Small intestine (tissue), 7 donors: ENCODE data around the gene TAPBPL. TPM values are rescaled to one million over a fixed set of nuclear protein-coding genes. Genes with fewer than 3 reads are reported as not detected.
"Not testable (repeated sequence)": the region's sequence is repeated elsewhere in the genome, so short reads cannot be mapped to it uniquely, and the experiment has no call there.

Experiments
- DNase-seq, 2 donors: peaks; one replicate each; pipeline versions ENCODE4 v3.0.0 to v3.0.0-alpha.2; 2013
- FAIRE-seq: peaks from 2 replicates; lab custom pipeline; 2012; peaks lifted over from hg19 to GRCh38; lab: Jason Lieb, UNC
- H3K27ac ChIP-seq, 3 donors: one replicate each; pipeline ENCODE4 v1.5.1; 2013; ENCODE audit warnings: low read length in 2 of 3, mild to moderate bottlenecking in 2 of 3, control low read depth in 1 of 3, inconsistent platforms in 1 of 3, low read depth in 1 of 3, moderate library complexity in 1 of 3
- H3K27me3 ChIP-seq, 3 donors: one replicate each; pipeline ENCODE4 v1.6.1; 2013; ENCODE audit warnings: low read length in 3 of 3, inconsistent platforms in 1 of 3; ENCODE audit not compliant: control insufficient read depth in 3 of 3, insufficient read depth in 3 of 3
- H3K36me3 ChIP-seq, 3 donors: one replicate each; pipeline ENCODE4 v1.6.1; 2013; ENCODE audit warnings: low read length in 3 of 3, inconsistent platforms in 1 of 3, low read depth in 1 of 3, mild to moderate bottlenecking in 1 of 3, moderate library complexity in 1 of 3; ENCODE audit not compliant: control insufficient read depth in 3 of 3, insufficient read depth in 2 of 3
- H3K4me1 ChIP-seq, 3 donors: one replicate each; pipeline ENCODE4 v1.6.1; 2013; ENCODE audit warnings: low read length in 2 of 3, inconsistent platforms in 1 of 3, low read depth in 1 of 3, mild to moderate bottlenecking in 1 of 3, moderate library complexity in 1 of 3; ENCODE audit not compliant: control insufficient read depth in 3 of 3, insufficient read depth in 2 of 3
- H3K4me3 ChIP-seq, 3 donors: one replicate each; pipeline ENCODE4 v1.5.1; 2013; ENCODE audit warnings: low read length in 3 of 3, control low read depth in 1 of 3, inconsistent platforms in 1 of 3, low read depth in 1 of 3, mild to moderate bottlenecking in 1 of 3, moderate library complexity in 1 of 3
- H3K9me3 ChIP-seq, 2 donors: one replicate each; pipeline ENCODE4 v1.6.1; 2013; ENCODE audit warnings: low read depth in 1 of 2, low read length in 1 of 2; ENCODE audit not compliant: control insufficient read depth in 2 of 2, insufficient read depth in 1 of 2
- WGBS, 3 donors: extraction: QIAGEN DNeasy Blood & Tissue Kit; methylation state at CpG; one replicate each; pipeline ENCODE4 v1.1.7; 2013; 5-methylcytosine and 5-hydroxymethylcytosine counted together
- polyA plus RNA-seq, 4 donors: library from polyadenylated mRNA; stranded (reverse) in 3 of 4; unstranded in 1 of 4; fragments of 200-250 nt in 3 of 4; fragments of 120-200 nt in 1 of 4; gene quantifications; one replicate each; pipeline versions ENCODE4 v1.2.1 to v1.2.3, GENCODE V29; 2013
- donor health status: healthy with polysubstance abuse.
- donor health status: control.
- donor health status: control.
- donor health status: Bipolar disorder and iron deficiency.
- donor health status: healthy.

Gene TAPBPL
- polyA plus RNA-seq, 4 donors, result 26.4 to 38.6 (median 33.2) TPM

- peak overlapping the region; percentile 39 to 95 (median 81) for H3K27ac ChIP-seq
- H3K4me1 ChIP-seq, result peaks cover 0 to 12% (median 0%) of the 10 kb centered on the region in 3 donors
- no peak for DNase-seq
- H3K27me3 ChIP-seq, result no peaks in the 10 kb centered on the region
- WGBS, 3 donors, result 23 to 27% (median 24%) methylated on average over 15 to 16 of the region's 16 CpGs
- H3K9me3 ChIP-seq, result no peaks in the 10 kb centered on the region
- FAIRE-seq, result no peak
- peak overlapping the region; percentile 61 to 68 (median 67) for H3K4me3 ChIP-seq
- peaks cover 0 to 13% (median 6%) of the 10 kb centered on the region in 3 donors for H3K36me3 ChIP-seq
Observed at GRCh38 chr12:6469609-6470374, 17.9 kb downstream of the TAPBPL start.

GRCh38 chr12:6470375-6471163 is 18.7 kb downstream of the TAPBPL start, which contains the start of gene VAMP1:
Gene VAMP1, minus strand, starts transcription at chr12:6470677. Its CDS starts 146 bp downstream, at chr12:6470531.
- peak within 1 kb of the TSS; percentile 41 to 95 (median 81) for H3K27ac ChIP-seq
- FAIRE-seq (no peak), DNase-seq (peak; percentile 97 to 98)
- WGBS, 3 donors, result 0 to 1% (median 0%) methylated on average over 54 to 69 of the region's 69 CpGs
- H3K4me1 ChIP-seq, result peaks cover 0 to 12% (median 0%) of the 10 kb centered on the region in 3 donors
- no peaks in the 10 kb centered on the region for H3K9me3 ChIP-seq
- peaks cover 0 to 11% (median 6%) of the 10 kb centered on the region in 3 donors for H3K36me3 ChIP-seq
- H3K27me3 ChIP-seq, result no peaks in the 10 kb centered on the region
- H3K4me3 ChIP-seq, result peak within 1 kb of the TSS; percentile 61 to 68 (median 67)

- Histone ChIP-seq H3K27me3 (no peaks in the 10 kb centered on the region), H3K36me3 (no peaks in the 10 kb centered on the region), H3K27ac (no peak overlapping the region), H3K4me3 (no peak overlapping the region), H3K9me3 (no peaks in the 10 kb centered on the region), H3K4me1 (peaks cover 0 to 12% (median 0%) of the 10 kb centered on the region in 3 donors)
- 91 to 92% (median 91%) methylated on average over 1 of the region's 1 CpG for WGBS, 3 donors
- DNase-seq (no peak), FAIRE-seq (no peak)
Observed at GRCh38 chr12:6471989-6472360, 20.1 kb downstream of the TAPBPL start.

- no peak for FAIRE-seq
- no peaks in the 10 kb centered on the region for H3K36me3 ChIP-seq
- 86 to 89% (median 88%) methylated on average over 11 of the region's 11 CpGs for WGBS, 3 donors
Observed at GRCh38 chr12:6472491-6472890, 20.6 kb downstream of the TAPBPL start.

GRCh38 chr12:6475233-6475975 is 23.6 kb downstream of the TAPBPL start:
- 93 to 96% (median 93%) methylated on average over 34 to 44 of the region's 48 CpGs for WGBS, 3 donors
- FAIRE-seq, H3K36me3 ChIP-seq, H3K27ac ChIP-seq, H3K4me3 ChIP-seq, H3K9me3 ChIP-seq, H3K4me1 ChIP-seq, H3K27me3 ChIP-seq, DNase-seq: not testable (repeated sequence)

More at GRCh38 chr12:6472491-6472890, 20.6 kb downstream of the TAPBPL start:
- Histone ChIP-seq H3K4me1 (peaks cover 0 to 12% (median 0%) of the 10 kb centered on the region in 3 donors), H3K27me3 (no peaks in the 10 kb centered on the region), H3K9me3 (no peaks in the 10 kb centered on the region), H3K4me3 (no peak overlapping the region), H3K27ac (no peak overlapping the region)
- DNase-seq, result no peak

GRCh38 chr12:6476489-6476888 is 24.6 kb downstream of the TAPBPL start:
- Histone ChIP-seq H3K27me3 (no peaks in the 10 kb centered on the region), H3K9me3 (no peaks in the 10 kb centered on the region), H3K4me1 (no peaks in the 10 kb centered on the region), H3K4me3 (no peak overlapping the region), H3K36me3 (no peaks in the 10 kb centered on the region), H3K27ac (no peak overlapping the region)
- FAIRE-seq (no peak), DNase-seq (no peak)
- WGBS, 3 donors, result 64 to 84% (median 81%) methylated on average over 3 of the region's 3 CpGs

- H3K27me3 ChIP-seq, H3K9me3 ChIP-seq, H3K4me1 ChIP-seq, H3K4me3 ChIP-seq, H3K36me3 ChIP-seq, DNase-seq, FAIRE-seq, H3K27ac ChIP-seq: not testable (repeated sequence)
- 93 to 96% (median 95%) methylated on average over 36 to 37 of the region's 37 CpGs for WGBS, 3 donors
Observed at GRCh38 chr12:6477601-6478377, 25.9 kb downstream of the TAPBPL start.
